GM18505 (cell line): ENCODE results near the gene DLG4.

ENCODE experiments used
- ATAC-seq: cut with Tn5 transposase; IDR thresholded peaks from one replicate; pipeline ENCODE4 v1.9.1; 2021; ENCODE audit not compliant: unreplicated experiment
- POLR2A ChIP-seq: IDR thresholded peaks from 4 replicates; pipeline ENCODE4 v1.6.1; 2011; ENCODE audit warnings: borderline replicate concordance; ENCODE audit not compliant: insufficient read depth, insufficient read length; ENCODE audit errors: extremely low read depth

Gene DLG4

GRCh38 chr17:7219812-7220592 is at the start of gene DLG4, which contains the start of gene ACADVL:
DLG4 (minus strand) TSS chr17:7219836.
ACADVL (plus strand) TSS chr17:7219938; CDS start chr17:7219985, 47 bp downstream.
- ATAC-seq = no peak
- peak; percentile 68 for TF ChIP-seq POLR2A

GRCh38 chr17:7266784-7267183 is 47.1 kb upstream of the DLG4 start:
- no peak for TF ChIP-seq POLR2A
- no peak for ATAC-seq

GRCh38 chr17:7263801-7264078 is 44.1 kb upstream of the DLG4 start:
- ATAC-seq = no peak
- no peak for TF ChIP-seq POLR2A

GRCh38 chr17:7262935-7263800 is 43.5 kb upstream of the DLG4 start:
- ATAC-seq = no peak
- TF ChIP-seq POLR2A = no peak

GRCh38 chr17:7262192-7262934 is 42.7 kb upstream of the DLG4 start, which contains the start of gene CLDN7:
CLDN7 (minus strand) TSS chr17:7262478; CDS start chr17:7262043, 435 bp downstream.
- no peak for TF ChIP-seq POLR2A

GRCh38 chr17:7261379-7262191 is 41.9 kb upstream of the DLG4 start:
- no peak for ATAC-seq
- no peak for TF ChIP-seq POLR2A

More at GRCh38 chr17:7262192-7262934, 42.7 kb upstream of the DLG4 start, which contains the start of gene CLDN7:
- ATAC-seq = no peak

GRCh38 chr17:7260651-7261378 is 41.2 kb upstream of the DLG4 start:
- ATAC-seq = no peak
- peak; percentile 30 for TF ChIP-seq POLR2A

GRCh38 chr17:7260151-7260550 is 40.5 kb upstream of the DLG4 start:
- TF ChIP-seq POLR2A = no peak
- ATAC-seq = no peak

GRCh38 chr17:7259555-7259889 is 39.9 kb upstream of the DLG4 start:
- no peak for ATAC-seq
- TF ChIP-seq POLR2A = no peak

- TF ChIP-seq POLR2A = no peak
- ATAC-seq = no peak
Measured at GRCh38 chr17:7258731-7259554, 39.3 kb upstream of the DLG4 start.

GRCh38 chr17:7256766-7257456 is 37.3 kb upstream of the DLG4 start:
- TF ChIP-seq POLR2A = no peak
- ATAC-seq = no peak
